HL-60 (cell line): ENCODE measurements around the gene VPS35L.
"Not testable (repeated sequence)": the region's sequence is repeated elsewhere in the genome, so short reads cannot be mapped to it uniquely, and the experiment has no call there.

Experiments used
- CTCF ChIP-seq: IDR thresholded peaks from one replicate; pipeline ENCODE4 v1.5.1; 2011; ENCODE audit warnings: low read length, control low read depth, inconsistent platforms; ENCODE audit not compliant: insufficient read depth
- GABPA ChIP-seq: IDR thresholded peaks from 2 replicates; pipeline ENCODE4 v1.6.1; 2012; ENCODE audit warnings: low read depth
- POLR2AphosphoS5 ChIP-seq: IDR thresholded peaks from 2 replicates; pipeline ENCODE4 v1.6.1; 2012; ENCODE audit warnings: low read depth
- REST ChIP-seq: IDR thresholded peaks from 2 replicates; pipeline ENCODE4 v1.6.1; 2012; ENCODE audit warnings: low read depth; ENCODE audit not compliant: insufficient replicate concordance
- SPI1 ChIP-seq: IDR thresholded peaks from 2 replicates; pipeline ENCODE4 v1.6.1; 2012; ENCODE audit warnings: low read depth, mild to moderate bottlenecking, borderline replicate concordance

- TF ChIP-seq CTCF, POLR2AphosphoS5, GABPA, REST, SPI1: not testable (repeated sequence)
These were observed 123.8 kb downstream of the VPS35L start for GRCh38 chr16:19679281-19679680.
